Astrocyte of the spinal cord (primary cell): ENCODE data around the gene MRPL36.

Experiments used
- DNase-seq: peaks from one replicate; pipeline ENCODE4 v3.0.0; 2011; ENCODE audit warnings: low read depth, low spot score
- H3K4me3 ChIP-seq: 2 replicates; pipeline ENCODE4 v1.5.1; 2011; ENCODE audit warnings: low read depth, mild to moderate bottlenecking, low read length, moderate library complexity
- CTCF ChIP-seq: IDR thresholded peaks from 2 replicates; pipeline ENCODE4 v1.5.1; 2012; ENCODE audit warnings: low read depth, mild to moderate bottlenecking, low read length, inconsistent platforms
- in situ Hi-C: cut with HindIII; loops from 2 replicates; pipeline ENCODE4 v1.10.0; 2017; ENCODE audit warnings: low sequenced_read_pairs

Gene MRPL36

GRCh38 chr5:1842004-1842819 is 42.6 kb upstream of the MRPL36 start:
- no peak for TF ChIP-seq CTCF
- DNase-seq = no peak
- H3K4me3 ChIP-seq = no peak overlapping the region
- in situ Hi-C loops = no loop called here

GRCh38 chr5:1840741-1841521 is 41.3 kb upstream of the MRPL36 start:
- DNase-seq = no peak
- in situ Hi-C loops = no loop called here
- TF ChIP-seq CTCF = no peak
- no peak overlapping the region for H3K4me3 ChIP-seq

GRCh38 chr5:1840071-1840547 is 40.5 kb upstream of the MRPL36 start:
- no peak overlapping the region for H3K4me3 ChIP-seq
- TF ChIP-seq CTCF = no peak
- in situ Hi-C loops = no loop called here
- no peak for DNase-seq

- H3K4me3 ChIP-seq = no peak overlapping the region
- in situ Hi-C loops = no loop called here
- no peak for DNase-seq
- TF ChIP-seq CTCF = no peak
These were observed 38.4 kb upstream of the MRPL36 start for GRCh38 chr5:1838013-1838412.

- no peak for DNase-seq
- no peak overlapping the region for H3K4me3 ChIP-seq
- no peak for TF ChIP-seq CTCF
- in situ Hi-C loops = no loop called here
These were observed 37.5 kb upstream of the MRPL36 start for GRCh38 chr5:1836891-1837880.
